ENCODE results near the gene PLEKHH3. TPM values are rescaled to one million over a fixed set of nuclear protein-coding genes. Genes with fewer than 3 reads are reported as not detected.

The PLEKHH3 gene
- polyA plus RNA-seq, 1 donor = 62.6 TPM

GRCh38 chr17:42686520-42687128 is 9.8 kb upstream of the PLEKHH3 start:
- DNase-seq = no peak

- no peak for DNase-seq
Observed at GRCh38 chr17:42685831-42686230, 9.0 kb upstream of the PLEKHH3 start.

GRCh38 chr17:42684929-42685556 is 8.2 kb upstream of the PLEKHH3 start:
- DNase-seq = no peak

DNA sequence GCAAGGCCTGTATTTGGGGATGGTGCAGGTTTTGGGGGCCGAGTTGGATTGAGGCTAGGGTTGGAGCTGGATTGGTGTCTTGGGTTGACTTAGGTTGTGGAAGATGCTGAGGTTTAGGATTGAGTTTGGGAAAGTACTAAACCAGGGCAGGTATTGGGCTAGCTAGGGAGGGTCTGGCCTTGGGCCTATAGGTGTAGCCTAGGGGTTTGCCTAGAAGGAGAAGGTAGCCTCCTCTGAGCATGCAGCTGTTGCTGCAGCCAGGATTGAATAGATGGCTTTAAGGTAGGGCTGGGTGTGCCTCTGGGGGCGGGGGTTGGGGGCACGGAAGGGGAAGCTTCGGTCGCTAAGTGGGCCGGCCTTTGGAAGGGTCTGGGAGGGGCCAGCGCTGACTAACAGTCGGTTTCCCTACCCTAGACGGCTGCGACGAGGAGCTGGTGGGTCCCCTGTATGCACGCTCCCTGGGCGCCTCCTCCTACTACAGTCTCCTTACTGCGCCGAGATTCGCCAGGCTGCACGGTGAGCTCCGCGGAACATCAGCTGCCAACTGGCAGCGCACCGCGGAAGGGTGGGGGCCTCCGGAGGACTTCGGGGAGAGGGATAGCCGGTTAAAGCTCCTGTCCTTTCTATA is 6.7 kb upstream of the PLEKHH3 start:
- DNase-seq = peak; percentile 59

DNA sequence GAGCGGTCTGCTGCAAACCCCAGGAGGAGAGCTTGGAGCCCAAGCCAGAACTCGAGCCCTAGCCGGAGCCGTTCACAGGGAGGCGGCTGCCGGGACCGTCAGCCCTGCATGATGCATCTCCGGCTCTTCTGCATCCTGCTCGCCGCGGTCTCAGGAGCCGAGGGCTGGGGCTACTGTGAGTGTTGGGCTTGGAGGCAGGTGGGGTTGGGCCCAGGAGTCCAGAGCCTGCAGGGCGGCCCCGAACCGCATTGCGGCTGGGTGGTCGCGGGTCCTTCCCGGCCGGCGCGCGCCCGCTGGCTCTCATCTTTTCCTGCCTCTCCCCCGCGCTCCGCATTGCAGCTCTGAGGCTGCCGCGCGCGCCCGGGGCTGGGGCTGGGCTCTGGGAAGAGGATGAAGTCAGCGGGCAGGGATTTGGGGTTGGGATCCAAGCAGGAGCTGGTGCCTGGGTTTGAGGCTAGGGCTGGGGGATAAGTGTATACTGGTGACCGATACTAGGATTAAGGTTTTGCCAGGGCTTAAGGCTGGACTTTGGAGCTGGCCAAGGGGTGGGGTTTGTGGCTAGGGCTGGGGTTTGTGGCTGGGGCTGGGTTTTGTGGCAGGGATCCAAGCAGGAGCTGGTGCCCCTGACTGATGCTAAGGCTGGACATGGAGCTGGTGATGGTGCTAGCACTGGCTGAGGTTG is 6.1 kb upstream of the PLEKHH3 start:
- peak; percentile 69 for DNase-seq

DNA sequence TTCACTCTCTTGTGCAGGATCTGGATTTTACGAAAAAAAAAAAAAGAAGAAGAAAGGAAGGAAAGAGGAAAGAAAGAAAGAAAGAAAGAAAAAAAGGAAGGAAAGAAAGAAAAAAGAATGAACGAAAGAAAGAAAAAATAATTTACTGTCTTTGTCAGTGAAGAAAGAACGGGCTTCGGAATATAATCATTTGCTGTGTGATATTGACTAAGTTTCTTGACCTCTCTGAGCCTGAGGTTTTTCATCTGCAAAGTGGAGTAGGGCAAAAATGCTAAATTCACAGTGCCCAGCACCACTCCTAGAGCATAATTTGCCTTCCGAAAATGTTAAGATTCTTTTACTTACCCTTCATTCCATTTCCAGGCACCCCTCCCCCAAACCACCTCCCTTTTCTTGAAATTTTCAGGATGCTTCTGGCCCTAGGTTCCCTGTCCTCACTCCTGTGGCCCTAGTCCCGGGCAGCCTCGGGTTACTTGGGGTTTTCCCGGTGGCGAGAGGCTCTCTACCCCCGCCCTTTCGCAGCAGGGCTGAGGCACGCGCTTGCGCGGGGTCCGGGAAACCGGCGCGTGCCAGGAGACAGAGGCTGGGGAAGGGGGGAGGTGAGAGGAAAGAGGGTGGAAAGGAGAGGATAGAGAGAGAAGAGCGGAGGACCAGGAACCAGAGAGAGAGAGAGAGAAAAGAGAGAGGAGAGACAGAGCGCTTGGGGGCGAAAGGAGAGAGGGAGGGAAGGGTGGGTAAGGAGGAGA is 5.4 kb upstream of the PLEKHH3 start, which contains the start of gene CNTNAP1:
CNTNAP1 (plus strand) TSS at position 556 of the 746 bp plus-strand sequence. CDS start 299 bp downstream, outside the sequence.
- DNase-seq = peak; percentile 80

GRCh38 chr17:42680331-42680808 is 3.6 kb upstream of the PLEKHH3 start:
- no peak for DNase-seq

DNA sequence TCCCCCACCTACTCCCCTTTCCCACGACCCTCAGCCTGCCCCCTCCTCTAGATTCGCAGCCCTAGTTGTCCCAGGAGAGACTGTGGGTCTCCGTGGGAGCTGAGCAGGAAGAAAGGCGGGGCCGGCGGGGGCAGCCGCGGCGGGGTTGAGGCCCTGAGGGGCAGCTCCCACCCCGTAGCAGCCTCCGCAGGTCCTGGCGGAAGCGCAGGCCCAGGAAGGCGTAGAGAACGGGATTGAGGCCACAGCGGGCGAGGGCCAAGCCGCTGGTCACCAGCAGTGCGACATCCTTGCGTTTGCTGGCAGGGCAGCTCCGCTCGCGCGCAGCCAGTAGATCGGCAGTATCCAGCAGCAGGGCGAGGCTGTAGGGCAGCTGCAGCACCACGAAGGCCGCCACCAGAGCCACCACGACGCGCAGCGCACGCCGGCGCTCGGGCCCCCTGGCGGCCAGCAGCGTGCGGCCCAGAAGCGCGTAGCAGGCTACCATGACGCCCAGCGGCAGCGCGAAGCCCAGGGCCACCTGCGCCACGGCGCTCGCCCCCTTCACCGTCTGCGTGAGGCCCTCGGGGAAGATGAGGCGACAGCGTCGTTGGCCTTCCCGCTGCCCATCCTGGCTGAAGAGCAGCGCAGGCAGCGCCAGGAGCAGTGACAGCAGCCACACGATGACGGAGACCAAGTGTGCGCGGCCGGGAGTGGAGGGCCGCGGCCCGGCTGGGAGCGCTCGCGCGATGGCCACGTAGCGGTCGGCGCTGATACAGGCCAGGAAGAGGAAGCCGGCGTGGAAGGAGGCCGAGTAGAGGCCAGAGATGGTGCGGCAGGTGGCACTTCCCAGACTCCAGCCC is 2.9 kb upstream of the PLEKHH3 start:
- peak; percentile 88 for DNase-seq

DNA sequence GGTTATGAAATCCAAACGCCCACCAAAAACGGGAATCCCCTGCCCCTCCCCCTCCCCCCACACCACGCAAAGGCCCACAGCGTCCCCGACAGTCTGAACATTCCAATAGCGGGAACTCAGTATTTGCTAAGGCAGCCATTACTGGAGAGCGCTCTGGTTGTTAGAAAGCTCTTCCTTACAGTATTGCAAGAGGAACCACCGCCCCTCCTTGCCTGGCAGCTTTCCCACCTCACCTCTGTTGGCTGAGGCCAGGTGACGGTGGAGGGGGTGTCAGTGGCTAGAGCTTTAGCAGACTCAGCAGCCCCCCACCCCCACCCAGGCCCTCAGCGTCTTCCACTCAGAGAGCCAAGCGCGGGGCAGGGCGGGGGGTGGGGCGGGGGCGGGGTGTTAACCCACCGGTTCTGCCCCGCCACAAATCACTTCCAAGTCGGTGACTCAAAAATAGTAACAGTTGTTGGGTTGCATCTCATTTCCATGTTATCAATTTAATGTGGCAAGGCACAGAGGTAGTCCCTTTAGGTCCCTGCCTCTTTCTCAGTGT is 2.2 kb upstream of the PLEKHH3 start:
- DNase-seq = no peak

- DNase-seq = peak; percentile 91
Observed at GRCh38 chr17:42677921-42678781, 1.4 kb upstream of the PLEKHH3 start.

DNA sequence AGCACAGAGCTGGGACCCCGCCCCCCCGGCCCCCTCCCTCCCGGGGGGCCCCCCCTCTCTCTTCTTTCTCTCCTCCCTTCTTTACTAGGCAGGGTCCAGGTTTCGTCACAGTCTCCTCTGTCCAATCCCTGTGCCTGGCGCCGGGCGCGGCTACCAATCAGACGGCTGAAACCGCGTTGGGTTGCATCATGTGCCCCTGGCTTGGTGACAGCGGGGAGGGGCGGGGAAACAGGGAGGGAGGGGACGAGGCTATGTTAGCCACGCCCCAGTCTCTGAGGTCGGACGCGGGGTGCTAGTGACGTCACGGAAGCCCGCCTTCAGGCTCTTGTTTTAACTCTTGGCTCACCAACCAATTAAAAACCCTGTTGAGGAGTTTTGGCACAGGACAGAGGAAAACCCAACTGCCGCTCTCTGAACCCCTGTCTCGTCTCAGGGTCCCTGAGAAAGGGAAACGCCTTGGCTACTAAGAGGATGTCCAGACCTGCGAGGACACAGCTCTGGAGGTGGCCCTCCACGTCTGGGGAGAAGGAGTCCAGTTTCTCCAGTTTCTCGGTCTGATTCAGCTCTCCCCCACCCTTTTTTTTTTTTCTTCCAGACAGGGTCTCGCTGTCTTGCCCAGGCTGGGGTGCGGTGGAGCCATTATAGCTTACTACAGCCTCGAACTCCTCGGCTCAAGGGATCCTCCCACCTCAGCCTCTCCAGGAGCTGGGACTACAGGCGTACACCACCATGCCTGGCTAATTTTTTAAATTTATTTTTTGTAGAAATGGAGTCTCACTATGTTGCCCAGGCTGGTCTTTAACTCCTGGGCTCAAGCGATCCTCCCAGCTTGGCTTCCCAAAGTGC is 441 bp upstream of the PLEKHH3 start:
- DNase-seq = peak; percentile 100

GRCh38 chr17:42675965-42676423 is 800 bp downstream of the PLEKHH3 start:
- DNase-seq = no peak

- no peak for DNase-seq
Observed at GRCh38 chr17:42675348-42675964, 1.3 kb downstream of the PLEKHH3 start.

GRCh38 chr17:42674755-42675347 is 1.9 kb downstream of the PLEKHH3 start:
- DNase-seq = no peak

- DNase-seq = peak; percentile 51
Observed at GRCh38 chr17:42673885-42674754, 2.7 kb downstream of the PLEKHH3 start.

- DNase-seq = no peak
Observed at GRCh38 chr17:42673266-42673884, 3.4 kb downstream of the PLEKHH3 start.

GRCh38 chr17:42672038-42672437 is 4.8 kb downstream of the PLEKHH3 start:
- no peak for DNase-seq

Measured in hindlimb muscle (tissue), 1 donor.